NCI-H510A (cell line): ENCODE results near the gene SPART.
A peak's percentile ranks its signal among the peaks of the same experiment; 100 is the strongest.

Source experiments
- DNase-seq: peaks from one replicate; lab custom pipeline; 2025; lab: John Stamatoyannopoulos, UW

The SPART gene, protein sequence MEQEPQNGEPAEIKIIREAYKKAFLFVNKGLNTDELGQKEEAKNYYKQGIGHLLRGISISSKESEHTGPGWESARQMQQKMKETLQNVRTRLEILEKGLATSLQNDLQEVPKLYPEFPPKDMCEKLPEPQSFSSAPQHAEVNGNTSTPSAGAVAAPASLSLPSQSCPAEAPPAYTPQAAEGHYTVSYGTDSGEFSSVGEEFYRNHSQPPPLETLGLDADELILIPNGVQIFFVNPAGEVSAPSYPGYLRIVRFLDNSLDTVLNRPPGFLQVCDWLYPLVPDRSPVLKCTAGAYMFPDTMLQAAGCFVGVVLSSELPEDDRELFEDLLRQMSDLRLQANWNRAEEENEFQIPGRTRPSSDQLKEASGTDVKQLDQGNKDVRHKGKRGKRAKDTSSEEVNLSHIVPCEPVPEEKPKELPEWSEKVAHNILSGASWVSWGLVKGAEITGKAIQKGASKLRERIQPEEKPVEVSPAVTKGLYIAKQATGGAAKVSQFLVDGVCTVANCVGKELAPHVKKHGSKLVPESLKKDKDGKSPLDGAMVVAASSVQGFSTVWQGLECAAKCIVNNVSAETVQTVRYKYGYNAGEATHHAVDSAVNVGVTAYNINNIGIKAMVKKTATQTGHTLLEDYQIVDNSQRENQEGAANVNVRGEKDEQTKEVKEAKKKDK

GRCh38 chr13:36346222-36347083 lies at the start of gene SPART:
SPART (minus strand) TSS chr13:36346394; CDS start chr13:36335830, 10,564 bp downstream.
- peak; percentile 54 for DNase-seq

DNA sequence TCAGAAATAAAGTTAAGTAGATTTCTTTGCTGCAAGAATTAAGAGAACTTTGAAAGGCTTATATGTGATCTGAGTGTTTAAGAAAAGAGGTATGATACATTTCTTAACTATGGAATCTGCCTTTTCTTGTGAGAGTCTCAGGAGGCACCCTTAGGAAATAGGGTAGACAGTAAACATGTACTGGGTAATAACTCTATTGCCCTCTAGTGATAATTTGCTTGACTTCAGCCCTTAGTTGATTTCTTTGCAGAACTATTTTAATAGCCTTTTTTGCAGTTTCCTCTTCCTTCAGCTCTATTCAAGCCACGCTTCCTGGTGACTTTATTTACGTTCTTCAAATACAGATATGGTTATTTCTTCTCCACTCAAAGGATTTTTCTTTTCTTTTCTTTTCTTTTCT lies 49.1 kb upstream of the SPART start:
- DNase-seq, result no peak

DNA sequence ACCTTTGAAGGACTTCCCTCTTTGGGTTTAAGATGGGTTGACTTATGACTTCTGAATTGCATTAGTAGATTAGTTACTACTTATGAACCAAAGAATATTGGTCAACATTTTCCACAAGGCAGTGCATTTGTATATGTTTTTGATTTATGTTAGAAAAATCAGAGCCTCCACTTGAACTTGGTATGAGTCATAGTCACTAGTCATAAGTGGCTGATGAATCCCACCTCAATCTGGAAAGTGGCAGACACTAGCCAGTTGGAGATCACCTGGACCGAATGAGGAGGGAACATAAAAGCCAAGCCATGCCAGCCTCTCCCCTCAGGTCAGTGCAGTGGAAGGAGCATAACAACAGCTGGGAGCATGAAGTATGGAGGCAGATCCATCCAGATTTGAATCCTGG lies 39.3 kb upstream of the SPART start:
- no peak for DNase-seq

DNA sequence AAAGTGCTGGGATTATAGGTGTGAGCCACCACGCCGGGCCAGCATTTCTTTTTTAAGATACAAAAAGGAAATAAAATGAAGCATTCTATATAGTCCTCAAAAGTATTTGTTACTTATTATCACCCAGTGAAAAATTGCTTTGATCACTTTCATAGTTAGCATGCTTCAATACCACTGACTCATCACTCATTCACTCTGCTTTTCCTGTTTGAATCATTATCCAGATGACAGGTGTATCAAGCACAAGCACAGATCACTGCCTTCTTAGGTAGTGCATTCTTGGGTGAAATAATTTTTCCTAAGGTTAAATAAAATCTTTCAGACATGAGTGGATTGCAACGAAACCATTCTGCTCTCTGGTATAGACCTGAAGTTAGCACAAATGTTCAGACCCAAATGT lies 35.8 kb upstream of the SPART start:
- DNase-seq, result no peak

DNA sequence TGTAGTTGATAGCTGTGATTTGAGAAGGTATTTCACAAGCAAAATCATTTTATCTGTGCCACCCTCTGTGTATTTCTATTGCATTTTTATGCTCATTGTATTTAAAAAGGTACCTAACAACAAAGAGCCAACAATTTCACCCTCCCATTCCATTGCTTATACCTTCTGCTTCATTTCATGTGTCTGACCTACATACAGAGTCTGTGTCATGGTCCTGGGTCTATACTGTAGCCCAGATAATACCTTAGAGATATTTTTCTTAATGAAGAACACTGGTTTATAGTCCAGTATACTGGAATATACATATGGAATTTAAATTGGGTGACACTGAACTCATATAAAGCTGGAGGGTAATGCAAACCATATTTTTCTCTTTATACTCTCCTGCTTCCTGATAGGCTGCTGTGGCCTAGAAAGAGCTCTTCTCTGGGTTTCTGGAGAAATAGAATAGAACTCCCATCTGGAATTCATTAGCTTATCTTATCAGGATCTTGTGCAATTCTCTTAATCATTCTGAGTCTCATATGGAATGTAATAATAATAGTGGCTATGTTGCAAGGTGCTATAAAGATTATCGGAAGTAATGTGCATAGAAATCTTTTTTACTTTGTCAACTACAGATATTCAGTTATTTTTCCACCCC lies 31.8 kb upstream of the SPART start:
- no peak for DNase-seq

DNA sequence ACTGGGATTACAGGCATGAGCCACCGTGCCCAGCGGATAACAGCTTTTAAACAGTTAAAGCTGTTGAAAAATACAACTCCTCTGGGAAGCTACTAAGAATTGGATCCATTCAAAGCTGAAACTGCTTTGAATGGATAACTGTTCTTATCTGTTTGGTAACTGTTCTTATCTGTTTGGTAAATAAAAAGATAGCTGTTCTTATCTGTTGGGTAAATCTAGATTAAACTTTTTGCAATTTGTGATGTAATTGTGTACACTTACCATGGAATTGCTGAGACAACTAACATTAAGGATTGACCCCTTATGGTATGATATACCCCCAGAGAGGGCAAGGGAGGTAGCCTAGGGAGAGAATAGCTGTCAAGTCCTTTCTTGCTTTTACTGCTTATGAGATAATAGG lies 27.9 kb upstream of the SPART start:
- DNase-seq, result no peak

GRCh38 chr13:36371185-36371584 lies 25.0 kb upstream of the SPART start:
- no peak for DNase-seq

GRCh38 chr13:36370108-36370429 lies 23.9 kb upstream of the SPART start:
- no peak for DNase-seq

GRCh38 chr13:36369268-36370107 lies 23.3 kb upstream of the SPART start:
- DNase-seq, result no peak

- DNase-seq, result no peak
These were observed 19.8 kb upstream of the SPART start for GRCh38 chr13:36366031-36366430.

DNA sequence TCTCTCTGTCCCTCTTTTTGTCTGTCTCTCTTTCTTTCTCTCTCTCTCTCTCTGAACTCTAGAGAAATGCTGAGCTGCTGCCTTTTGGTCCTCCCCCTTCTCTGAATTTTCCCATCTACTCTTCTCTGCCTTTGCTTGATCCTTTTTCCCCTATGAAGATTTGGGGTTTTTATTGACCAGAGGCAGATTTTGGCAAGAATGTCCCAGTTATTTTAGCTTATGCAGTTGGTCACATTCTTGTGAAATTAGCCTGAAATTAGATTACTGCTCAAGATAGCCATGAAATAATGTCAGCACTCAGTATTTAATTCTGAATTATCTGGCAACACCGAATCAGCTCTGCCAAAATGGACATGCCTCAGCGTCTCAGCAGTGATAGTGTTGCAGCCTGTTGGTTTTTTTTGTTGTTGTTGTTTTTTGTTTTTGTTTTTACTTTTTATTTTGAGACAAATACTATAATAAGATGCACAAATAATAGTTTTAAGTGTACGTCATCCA lies 17.2 kb upstream of the SPART start:
- no peak for DNase-seq

DNA sequence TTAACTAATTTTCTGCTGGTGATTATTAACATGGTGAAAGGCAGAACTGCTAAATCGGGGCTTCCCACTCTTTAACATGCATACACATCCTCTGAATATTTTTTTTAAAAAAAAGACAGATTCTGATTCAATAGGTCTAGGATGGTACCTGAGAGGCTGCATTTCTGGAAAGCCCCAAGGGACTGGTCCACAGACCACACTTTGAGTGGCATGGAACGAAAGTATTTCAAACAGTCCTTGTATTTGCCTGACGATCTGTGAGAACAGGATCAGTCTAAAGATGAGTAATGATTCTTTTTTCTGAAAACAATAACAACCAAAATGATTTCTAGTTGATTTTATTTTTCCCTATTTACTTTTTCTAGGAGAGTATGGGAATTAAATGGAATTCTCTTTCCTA lies 16.7 kb upstream of the SPART start:
- DNase-seq, result no peak

- DNase-seq, result no peak
These were observed 16.1 kb upstream of the SPART start for GRCh38 chr13:36362251-36362650.

DNA sequence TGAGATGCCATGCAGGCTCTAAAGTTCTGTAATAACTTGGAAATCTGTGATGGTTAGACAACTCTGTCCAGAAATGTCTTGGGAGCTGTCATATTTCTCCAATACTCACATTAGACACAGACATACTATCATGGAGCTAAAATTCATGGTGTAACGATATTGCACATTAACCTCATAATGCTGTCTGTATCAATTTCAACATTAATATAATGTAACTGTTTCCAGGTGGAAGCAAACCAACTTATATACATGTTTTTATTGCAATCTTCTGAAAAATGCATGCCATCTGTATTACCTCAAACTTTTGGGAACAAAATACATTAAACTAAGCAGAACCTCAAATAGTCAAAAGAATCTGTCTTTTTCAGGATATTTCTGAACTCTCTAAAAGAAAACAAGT lies 14.7 kb upstream of the SPART start:
- no peak for DNase-seq

- DNase-seq, result no peak
These were observed 13.2 kb upstream of the SPART start for GRCh38 chr13:36359301-36359950.

DNA sequence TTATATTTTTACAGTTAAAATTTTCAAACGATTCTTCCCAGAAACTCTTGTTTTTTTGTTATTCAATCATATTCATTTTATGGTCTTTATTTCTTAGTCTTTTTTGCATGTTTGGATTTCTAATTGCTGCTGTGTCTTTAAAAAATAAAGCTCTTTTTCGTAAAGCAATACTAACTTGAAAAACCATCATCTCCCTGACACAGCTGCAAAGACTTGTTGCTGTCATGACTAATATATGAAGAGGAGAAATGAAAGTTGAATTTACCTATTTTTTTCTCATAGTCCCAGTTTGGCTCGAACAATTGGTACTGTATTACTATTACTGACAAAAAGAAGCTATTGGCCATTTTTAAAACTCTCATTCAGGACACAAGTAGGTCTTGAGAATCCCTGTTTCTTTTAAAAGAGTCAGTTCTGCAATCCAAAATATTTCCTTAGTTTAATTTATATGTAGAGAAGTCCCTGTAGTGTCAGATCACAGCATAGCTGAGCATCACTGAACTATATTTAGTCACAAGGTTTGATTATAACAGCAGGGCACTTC lies 12.1 kb upstream of the SPART start:
- no peak for DNase-seq

DNA sequence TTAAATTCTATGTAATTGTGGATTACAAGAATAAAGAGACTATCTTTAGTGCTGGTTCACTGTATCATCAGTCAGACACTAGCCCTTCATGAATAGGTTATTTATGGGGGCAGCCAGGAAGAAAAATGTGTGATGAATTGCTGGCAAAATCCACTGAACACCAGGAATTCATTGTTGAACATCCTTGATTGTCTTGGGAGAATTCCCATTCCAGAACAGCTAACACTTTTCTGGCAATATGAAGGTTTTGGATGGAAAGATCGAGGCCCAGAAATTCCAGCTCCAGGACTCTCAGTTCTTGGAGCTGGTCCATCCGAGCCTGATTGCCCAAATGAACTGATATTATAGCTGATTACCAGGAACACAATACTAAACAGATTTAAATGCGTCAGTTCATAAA lies 11.5 kb upstream of the SPART start:
- DNase-seq, result no peak

GRCh38 chr13:36357231-36357630 lies 11.0 kb upstream of the SPART start:
- no peak for DNase-seq

GRCh38 chr13:36356058-36356457 lies 9.9 kb upstream of the SPART start:
- no peak for DNase-seq

GRCh38 chr13:36355632-36356031 lies 9.4 kb upstream of the SPART start:
- no peak for DNase-seq
